Parathyroid adenoma (tissue), 2 donors: ENCODE data around the gene ITFG2.

Source experiments
- H2AFZ ChIP-seq: fragments of 300-600 bp; sonication (generic); one replicate; pipeline ENCODE4 v1.7.0; 2017; ENCODE audit warnings: antibody characterized with exemption, mild to moderate bottlenecking
- H3K27ac ChIP-seq: fragments of 300-600 bp; sonication (generic); one replicate; pipeline ENCODE4 v1.7.0; 2017
- H3K27me3 ChIP-seq: fragments of 300-600 bp; sonication (generic); one replicate; pipeline ENCODE4 v1.7.0; 2017; ENCODE audit warnings: low read length; ENCODE audit not compliant: control insufficient read depth, insufficient read depth
- H3K36me3 ChIP-seq: fragments of 300-600 bp; sonication (generic); one replicate; pipeline ENCODE4 v1.7.0; 2017; ENCODE audit warnings: low read length; ENCODE audit not compliant: control insufficient read depth, insufficient read depth
- H3K4me1 ChIP-seq: fragments of 300-600 bp; sonication (generic); one replicate; pipeline ENCODE4 v1.7.0; 2017; ENCODE audit warnings: control low read depth
- H3K4me2 ChIP-seq: fragments of 300-600 bp; sonication (generic); one replicate; pipeline ENCODE4 v1.7.0; 2017; ENCODE audit warnings: low read length
- H3K4me3 ChIP-seq: fragments of 300-600 bp; sonication (generic); one replicate; pipeline ENCODE4 v1.7.0; 2017; ENCODE audit warnings: low read depth, low read length
- H3K79me2 ChIP-seq: fragments of 300-600 bp; sonication (generic); one replicate; pipeline ENCODE4 v1.7.0; 2017; ENCODE audit warnings: control low read depth
- H3K9ac ChIP-seq: fragments of 300-600 bp; sonication (generic); one replicate; pipeline ENCODE4 v1.7.0; 2017; ENCODE audit warnings: mild to moderate bottlenecking
- H3K9me3 ChIP-seq: fragments of 300-600 bp; sonication (generic); one replicate; pipeline ENCODE4 v1.7.0; 2017; ENCODE audit warnings: low read length; ENCODE audit not compliant: control insufficient read depth
- CTCF ChIP-seq: fragments of 300-600 bp; sonication (generic); IDR thresholded peaks from one replicate; pipeline ENCODE4 v1.7.0; 2017; ENCODE audit warnings: antibody characterized with exemption, mild to moderate bottlenecking
- donor health status: primary hyperparathyroidism.

ITFG2 gene

DNA sequence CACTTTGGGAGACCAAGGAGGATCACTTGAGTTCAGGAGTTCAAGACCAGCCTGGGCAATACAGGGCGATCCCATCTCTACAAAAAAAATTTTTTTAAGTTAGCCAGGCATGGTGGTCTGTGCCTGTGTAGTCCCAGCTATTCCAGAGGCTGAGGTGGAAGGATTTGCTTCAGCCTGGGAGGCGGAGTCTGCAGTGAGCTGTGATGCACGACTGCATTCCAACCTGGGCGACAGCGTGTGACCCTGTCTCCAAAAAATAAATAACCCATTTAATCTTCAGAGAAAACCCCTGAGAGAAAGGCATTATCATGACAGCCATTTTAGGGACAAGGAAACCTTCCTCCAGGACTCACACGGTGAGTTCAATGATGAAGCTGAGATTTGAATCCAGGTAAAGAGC, 21.4 kb upstream of the ITFG2 start:
- H3K4me2 ChIP-seq: no peak overlapping the region
- no peak overlapping the region for H3K9ac ChIP-seq
- H3K4me3 ChIP-seq: no peak overlapping the region
- TF ChIP-seq CTCF: no peak
- no peak overlapping the region for H3K27ac ChIP-seq
- no peak overlapping the region for H2AFZ ChIP-seq
- no peaks in the 10 kb centered on the region for H3K79me2 ChIP-seq
- H3K36me3 ChIP-seq: no peaks in the 10 kb centered on the region
- H3K4me1 ChIP-seq: no peaks in the 10 kb centered on the region
- no peaks in the 10 kb centered on the region for H3K27me3 ChIP-seq
- no peaks in the 10 kb centered on the region for H3K9me3 ChIP-seq

GRCh38 chr12:2792671-2793500, 19.6 kb upstream of the ITFG2 start:
- H3K4me1 ChIP-seq: peaks cover 14% of the 10 kb centered on the region
- no peaks in the 10 kb centered on the region for H3K36me3 ChIP-seq
- no peak overlapping the region for H3K4me3 ChIP-seq
- H3K9me3 ChIP-seq: no peaks in the 10 kb centered on the region
- no peak overlapping the region for H3K27ac ChIP-seq
- H2AFZ ChIP-seq: no peak overlapping the region
- TF ChIP-seq CTCF: no peak
- peaks cover 8% of the 10 kb centered on the region for H3K79me2 ChIP-seq
- H3K9ac ChIP-seq: no peak overlapping the region
- H3K27me3 ChIP-seq: no peaks in the 10 kb centered on the region
- H3K4me2 ChIP-seq: no peak overlapping the region

DNA sequence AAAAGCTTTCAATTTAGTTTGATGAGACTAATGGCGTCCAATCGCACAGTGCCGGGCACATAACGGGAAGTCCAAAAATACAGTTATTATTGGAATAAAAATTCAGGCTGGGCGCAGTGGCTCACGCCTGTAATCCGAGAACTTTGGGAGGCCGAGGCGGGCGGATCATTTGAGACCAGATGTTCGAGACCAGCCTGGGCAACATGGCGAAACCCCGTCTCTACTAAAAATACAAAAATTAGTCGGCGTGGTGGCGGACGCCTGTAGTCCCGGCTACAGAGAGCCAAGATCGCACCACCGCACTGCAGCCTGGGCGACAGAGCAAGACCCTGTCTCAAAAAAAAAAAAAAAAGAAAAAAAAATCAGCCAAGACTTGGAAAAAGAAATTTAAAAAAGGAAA, 18.9 kb upstream of the ITFG2 start:
- Histone ChIP-seq H3K4me3 (peak overlapping the region; percentile 72), H3K36me3 (no peaks in the 10 kb centered on the region), H3K9me3 (no peaks in the 10 kb centered on the region), H3K27ac (no peak overlapping the region), H3K27me3 (no peaks in the 10 kb centered on the region), H3K4me1 (peaks cover 14% of the 10 kb centered on the region), H3K4me2 (no peak overlapping the region), H3K79me2 (peaks cover 8% of the 10 kb centered on the region), H2AFZ (no peak overlapping the region), H3K9ac (no peak overlapping the region)
- no peak for TF ChIP-seq CTCF

- Histone ChIP-seq H2AFZ (peak overlapping the region; percentile 84), H3K9ac (no peak overlapping the region), H3K27ac (no peak overlapping the region)
Observed at GRCh38 chr12:2794191-2794735, 18.2 kb upstream of the ITFG2 start.

More at GRCh38 chr12:2794191-2794735, 18.2 kb upstream of the ITFG2 start:
- H3K4me2 ChIP-seq: peak overlapping the region; percentile 87
- H3K36me3 ChIP-seq: no peaks in the 10 kb centered on the region
- H3K9me3 ChIP-seq: no peaks in the 10 kb centered on the region
- no peak for TF ChIP-seq CTCF
- peaks cover 14% of the 10 kb centered on the region for H3K4me1 ChIP-seq
- H3K79me2 ChIP-seq: peaks cover 8% of the 10 kb centered on the region
- H3K4me3 ChIP-seq: peak overlapping the region; percentile 72
- no peaks in the 10 kb centered on the region for H3K27me3 ChIP-seq
